Astrocyte (in vitro differentiated cells and primary cell): ENCODE results near the gene LZTR1. TPM values are rescaled to one million over a fixed set of nuclear protein-coding genes. Genes with fewer than 3 reads are reported as not detected.
"Not testable (repeated sequence)": the region's sequence is repeated elsewhere in the genome, so short reads cannot be mapped to it uniquely, and the experiment has no call there.

ENCODE experiments used
- DNase-seq: peaks from one replicate; pipeline ENCODE4 v3.0.0-alpha.2; 2010; ENCODE audit warnings: low read depth
- FAIRE-seq: peaks from 2 replicates; lab custom pipeline; 2011; peaks lifted over from hg19 to GRCh38; lab: Jason Lieb, UNC
- H2AFZ ChIP-seq: 2 replicates; pipeline ENCODE4 v1.6.0; 2012; ENCODE audit warnings: low read depth, low read length, inconsistent platforms
- H3K27ac ChIP-seq: 2 replicates; pipeline ENCODE4 v1.5.1; 2011; ENCODE audit warnings: low read depth, low read length, inconsistent platforms
- H3K27me3 ChIP-seq: 2 replicates; pipeline ENCODE4 v1.6.0; 2011; ENCODE audit warnings: low read length, inconsistent platforms; ENCODE audit not compliant: insufficient read depth
- H3K36me3 ChIP-seq: 2 replicates; pipeline ENCODE4 v1.5.1; 2011; ENCODE audit warnings: low read length, inconsistent platforms; ENCODE audit not compliant: insufficient read depth
- H3K4me1 ChIP-seq: 2 replicates; pipeline ENCODE4 v1.5.1; 2011; ENCODE audit warnings: low read length, inconsistent platforms; ENCODE audit not compliant: insufficient read depth
- H3K4me2 ChIP-seq: 2 replicates; pipeline ENCODE4 v1.6.0; 2012; ENCODE audit warnings: low read length, inconsistent platforms
- H3K4me3 ChIP-seq: 2 replicates; pipeline ENCODE4 v1.5.1; 2011; ENCODE audit warnings: low read depth, mild to moderate bottlenecking, low read length, inconsistent platforms; ENCODE audit not compliant: insufficient read depth
- H3K79me2 ChIP-seq: 2 replicates; pipeline ENCODE4 v1.6.0; 2012; ENCODE audit warnings: mild to moderate bottlenecking, low read length, inconsistent platforms; ENCODE audit not compliant: insufficient read depth
- H3K9ac ChIP-seq: 2 replicates; pipeline ENCODE4 v1.6.0; 2012; ENCODE audit warnings: mild to moderate bottlenecking, low read length, inconsistent platforms
- H3K9me3 ChIP-seq: 2 replicates; pipeline ENCODE4 v1.5.1; 2012; ENCODE audit warnings: low read depth, mild to moderate bottlenecking, low read length, inconsistent platforms; ENCODE audit not compliant: insufficient read depth
- H4K20me1 ChIP-seq: 2 replicates; pipeline ENCODE4 v1.6.0; 2012; ENCODE audit warnings: low read length, inconsistent platforms; ENCODE audit not compliant: insufficient read depth
- H3K27ac Mint-ChIP-seq: one replicate; pipeline ENCODE4 v1.8.0; 2021; ENCODE audit warnings: mild to moderate bottlenecking, mixed read lengths; ENCODE audit not compliant: unreplicated experiment
- H3K27me3 Mint-ChIP-seq: one replicate; pipeline ENCODE4 v1.8.0; 2021; ENCODE audit warnings: low read depth, mixed read lengths; ENCODE audit not compliant: unreplicated experiment
- H3K36me3 Mint-ChIP-seq: one replicate; pipeline ENCODE4 v1.8.0; 2021; ENCODE audit warnings: low read depth, mixed read lengths; ENCODE audit not compliant: unreplicated experiment
- H3K4me1 Mint-ChIP-seq: one replicate; pipeline ENCODE4 v1.8.0; 2021; ENCODE audit warnings: low read depth, mixed read lengths; ENCODE audit not compliant: unreplicated experiment
- H3K4me3 Mint-ChIP-seq: one replicate; pipeline ENCODE4 v1.8.0; 2021; ENCODE audit warnings: mild to moderate bottlenecking, moderate library complexity, mixed read lengths; ENCODE audit not compliant: unreplicated experiment
- H3K9me3 Mint-ChIP-seq: one replicate; pipeline ENCODE4 v1.8.0; 2021; ENCODE audit warnings: mild to moderate bottlenecking, mixed read lengths; ENCODE audit not compliant: unreplicated experiment
- EZH2 ChIP-seq: IDR thresholded peaks from 2 replicates; pipeline ENCODE4 v1.6.1; 2012; ENCODE audit warnings: mild to moderate bottlenecking, low read length, inconsistent platforms; ENCODE audit not compliant: insufficient read depth
- total RNA-seq: library from RNA; stranded (reverse); gene quantifications from 2 replicates; pipeline ENCODE4 v1.2.1, GENCODE V29; 2021
- TF ChIP-seq, protein P1 (sequence below): IDR thresholded peaks from 2 replicates; pipeline ENCODE4 v1.5.1; 2011; ENCODE audit warnings: low read depth, mild to moderate bottlenecking, inconsistent platforms, low read length, moderate library complexity; ENCODE audit not compliant: insufficient read depth

LZTR1 gene
- total RNA-seq, 1 donor from 2014 or later: 62.0 TPM

DNA sequence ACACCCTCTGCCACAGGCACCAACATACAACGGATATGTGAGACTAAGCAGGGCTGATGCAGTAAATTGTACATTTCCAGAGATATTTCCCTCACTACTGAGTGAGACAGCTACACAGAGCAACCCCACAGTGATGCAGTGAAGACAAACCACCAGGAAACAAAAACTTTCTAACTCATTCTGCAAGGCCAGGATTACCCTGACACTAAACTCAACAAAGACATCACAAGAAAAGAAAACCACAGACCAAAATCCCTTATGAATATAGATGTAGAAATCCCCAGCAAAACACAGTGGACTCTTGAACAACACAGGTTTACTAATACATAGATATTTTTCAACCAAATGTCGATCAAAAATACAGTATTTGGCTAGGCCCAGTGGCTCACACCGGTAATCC lies 51.8 kb downstream of the LZTR1 start:
- no peak overlapping the region for H3K4me2 ChIP-seq
- no peak overlapping the region for H3K9ac ChIP-seq
- no peaks in the 10 kb centered on the region for H3K9me3 Mint-ChIP-seq
- H3K4me3 ChIP-seq: no peak overlapping the region
- peaks cover 9% of the 10 kb centered on the region for H3K4me1 ChIP-seq
- no peak overlapping the region for H3K27ac ChIP-seq
- no peak for TF ChIP-seq EZH2
- TF ChIP-seq, protein P1, sequence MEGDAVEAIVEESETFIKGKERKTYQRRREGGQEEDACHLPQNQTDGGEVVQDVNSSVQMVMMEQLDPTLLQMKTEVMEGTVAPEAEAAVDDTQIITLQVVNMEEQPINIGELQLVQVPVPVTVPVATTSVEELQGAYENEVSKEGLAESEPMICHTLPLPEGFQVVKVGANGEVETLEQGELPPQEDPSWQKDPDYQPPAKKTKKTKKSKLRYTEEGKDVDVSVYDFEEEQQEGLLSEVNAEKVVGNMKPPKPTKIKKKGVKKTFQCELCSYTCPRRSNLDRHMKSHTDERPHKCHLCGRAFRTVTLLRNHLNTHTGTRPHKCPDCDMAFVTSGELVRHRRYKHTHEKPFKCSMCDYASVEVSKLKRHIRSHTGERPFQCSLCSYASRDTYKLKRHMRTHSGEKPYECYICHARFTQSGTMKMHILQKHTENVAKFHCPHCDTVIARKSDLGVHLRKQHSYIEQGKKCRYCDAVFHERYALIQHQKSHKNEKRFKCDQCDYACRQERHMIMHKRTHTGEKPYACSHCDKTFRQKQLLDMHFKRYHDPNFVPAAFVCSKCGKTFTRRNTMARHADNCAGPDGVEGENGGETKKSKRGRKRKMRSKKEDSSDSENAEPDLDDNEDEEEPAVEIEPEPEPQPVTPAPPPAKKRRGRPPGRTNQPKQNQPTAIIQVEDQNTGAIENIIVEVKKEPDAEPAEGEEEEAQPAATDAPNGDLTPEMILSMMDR: no peak
- no peaks in the 10 kb centered on the region for H4K20me1 ChIP-seq
- H3K36me3 ChIP-seq: no peaks in the 10 kb centered on the region
- H3K27me3 ChIP-seq: peaks cover 15% of the 10 kb centered on the region
- FAIRE-seq (no peak), DNase-seq (no peak)
- H3K9me3 ChIP-seq: no peaks in the 10 kb centered on the region
- H3K36me3 Mint-ChIP-seq: no peaks in the 10 kb centered on the region
- H3K27ac Mint-ChIP-seq: no peak overlapping the region
- H3K4me1 Mint-ChIP-seq: peaks cover 13% of the 10 kb centered on the region
- H2AFZ ChIP-seq: no peak overlapping the region
- H3K79me2 ChIP-seq: no peaks in the 10 kb centered on the region
- no peak overlapping the region for H3K4me3 Mint-ChIP-seq
- peaks cover 29% of the 10 kb centered on the region for H3K27me3 Mint-ChIP-seq

DNA sequence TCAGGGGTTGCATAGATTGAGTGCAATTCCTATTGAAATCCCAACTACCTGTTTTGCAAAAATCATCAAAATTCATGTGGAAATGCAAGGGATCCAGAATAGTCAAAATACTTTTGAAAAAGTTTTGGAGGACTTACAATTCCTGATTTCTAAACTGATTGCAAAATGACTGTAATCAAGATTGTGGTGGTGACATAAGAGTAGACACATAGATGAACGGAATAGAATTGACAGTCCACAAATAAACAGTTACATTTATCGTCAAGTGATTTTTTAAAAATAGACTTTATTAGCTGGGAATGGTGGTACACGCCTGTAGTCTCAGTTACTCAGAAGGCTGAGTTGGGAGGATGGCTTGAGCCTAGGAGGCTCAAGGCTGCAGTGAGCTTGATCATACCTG lies 52.9 kb downstream of the LZTR1 start:
- H3K4me1 Mint-ChIP-seq: peaks cover 16% of the 10 kb centered on the region
- Histone ChIP-seq H3K79me2 (no peaks in the 10 kb centered on the region), H4K20me1 (no peaks in the 10 kb centered on the region), H3K9ac (no peak overlapping the region), H3K4me3 (no peak overlapping the region), H2AFZ (no peak overlapping the region), H3K4me1 (peaks cover 10% of the 10 kb centered on the region), H3K27me3 (peaks cover 15% of the 10 kb centered on the region), H3K36me3 (no peaks in the 10 kb centered on the region), H3K4me2 (no peak overlapping the region), H3K27ac (no peak overlapping the region), H3K9me3 (no peaks in the 10 kb centered on the region)
- no peaks in the 10 kb centered on the region for H3K9me3 Mint-ChIP-seq
- H3K36me3 Mint-ChIP-seq: no peaks in the 10 kb centered on the region
- FAIRE-seq (no peak), DNase-seq (no peak)
- H3K4me3 Mint-ChIP-seq: no peak overlapping the region
- peaks cover 19% of the 10 kb centered on the region for H3K27me3 Mint-ChIP-seq
- TF ChIP-seq EZH2: no peak
- TF ChIP-seq, protein P1: no peak
- H3K27ac Mint-ChIP-seq: no peak overlapping the region

DNA sequence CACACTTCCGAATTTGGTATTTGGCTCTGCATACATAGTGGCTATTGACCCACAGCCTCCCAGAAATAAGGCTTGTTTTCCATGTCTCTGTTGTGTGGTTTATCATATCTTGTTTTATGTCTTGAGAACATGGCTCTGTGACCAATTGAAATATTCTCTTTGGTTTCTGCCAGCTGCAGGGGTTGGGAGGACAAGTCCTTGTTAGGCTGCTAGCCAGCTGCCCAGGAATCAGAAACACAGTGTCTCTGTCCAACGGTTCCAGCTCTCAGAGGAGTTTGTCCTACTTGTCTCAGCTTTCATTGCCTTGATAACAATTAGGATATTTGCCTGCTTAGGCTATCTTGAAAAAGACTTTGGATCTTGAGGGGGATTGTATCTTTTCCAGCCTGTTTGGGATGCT lies 56.3 kb downstream of the LZTR1 start:
- peaks cover 1% of the 10 kb centered on the region for H3K36me3 Mint-ChIP-seq
- Histone ChIP-seq H3K4me3 (no peak overlapping the region), H3K4me1 (peaks cover 19% of the 10 kb centered on the region), H3K9me3 (no peaks in the 10 kb centered on the region), H3K36me3 (no peaks in the 10 kb centered on the region), H3K27ac (peak overlapping the region; percentile 44), H4K20me1 (no peaks in the 10 kb centered on the region), H3K4me2 (no peak overlapping the region), H3K9ac (no peak overlapping the region), H3K79me2 (no peaks in the 10 kb centered on the region), H3K27me3 (no peaks in the 10 kb centered on the region), H2AFZ (no peak overlapping the region)
- H3K4me1 Mint-ChIP-seq: peaks cover 27% of the 10 kb centered on the region
- FAIRE-seq: no peak
- H3K9me3 Mint-ChIP-seq: no peaks in the 10 kb centered on the region
- no peak for TF ChIP-seq EZH2
- TF ChIP-seq, protein P1: no peak
- peak; percentile 26 for DNase-seq
- peak overlapping the region; percentile 94 for H3K27ac Mint-ChIP-seq
- no peak overlapping the region for H3K4me3 Mint-ChIP-seq
- H3K27me3 Mint-ChIP-seq: peaks cover 9% of the 10 kb centered on the region

DNA sequence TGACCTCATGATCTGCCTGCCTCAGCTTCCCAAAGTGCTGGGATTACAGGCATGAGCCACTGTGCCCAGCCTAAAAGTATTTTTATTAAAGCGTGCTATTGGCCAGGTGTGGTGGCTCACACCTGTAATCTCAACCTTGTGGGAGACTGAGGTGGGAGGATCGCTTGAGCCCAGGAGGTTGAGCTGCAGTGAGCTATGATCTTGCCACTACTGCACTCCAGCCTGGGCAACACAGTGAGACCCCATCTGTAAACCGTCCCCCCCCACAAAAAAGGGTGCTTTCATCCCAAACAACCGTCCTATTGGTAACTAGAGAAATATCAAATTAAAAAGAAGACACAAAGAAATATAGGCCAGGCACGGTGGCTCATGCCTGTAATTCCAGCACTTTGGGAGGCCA lies 57.1 kb downstream of the LZTR1 start:
- not testable (repeated sequence) for H3K9me3 ChIP-seq, FAIRE-seq, H3K4me3 ChIP-seq, H3K9ac ChIP-seq, H2AFZ ChIP-seq, H3K9me3 Mint-ChIP-seq, H3K4me3 Mint-ChIP-seq, H3K27me3 ChIP-seq, H3K36me3 ChIP-seq, H3K4me2 ChIP-seq, DNase-seq, H3K27ac Mint-ChIP-seq, H3K79me2 ChIP-seq, H3K27ac ChIP-seq, H3K27me3 Mint-ChIP-seq, H4K20me1 ChIP-seq, H3K36me3 Mint-ChIP-seq
- peaks cover 31% of the 10 kb centered on the region for H3K4me1 Mint-ChIP-seq
- H3K4me1 ChIP-seq: peaks cover 21% of the 10 kb centered on the region
